Small intestine (tissue), 7 donors: ENCODE data around the gene CLTA. TPM values are rescaled to one million over a fixed set of nuclear protein-coding genes. Genes with fewer than 3 reads are reported as not detected.
"Not testable (repeated sequence)": the region's sequence is repeated elsewhere in the genome, so short reads cannot be mapped to it uniquely, and the experiment has no call there.

Experiments
- DNase-seq, 2 donors: peaks; one replicate each; pipeline versions ENCODE4 v3.0.0 to v3.0.0-alpha.2; 2013
- FAIRE-seq: peaks from 2 replicates; lab custom pipeline; 2012; peaks lifted over from hg19 to GRCh38; lab: Jason Lieb, UNC
- H3K27ac ChIP-seq, 3 donors: one replicate each; pipeline ENCODE4 v1.5.1; 2013; ENCODE audit warnings: low read length in 2 of 3, mild to moderate bottlenecking in 2 of 3, control low read depth in 1 of 3, inconsistent platforms in 1 of 3, low read depth in 1 of 3, moderate library complexity in 1 of 3
- H3K27me3 ChIP-seq, 3 donors: one replicate each; pipeline ENCODE4 v1.6.1; 2013; ENCODE audit warnings: low read length in 3 of 3, inconsistent platforms in 1 of 3; ENCODE audit not compliant: control insufficient read depth in 3 of 3, insufficient read depth in 3 of 3
- H3K36me3 ChIP-seq, 3 donors: one replicate each; pipeline ENCODE4 v1.6.1; 2013; ENCODE audit warnings: low read length in 3 of 3, inconsistent platforms in 1 of 3, low read depth in 1 of 3, mild to moderate bottlenecking in 1 of 3, moderate library complexity in 1 of 3; ENCODE audit not compliant: control insufficient read depth in 3 of 3, insufficient read depth in 2 of 3
- H3K4me1 ChIP-seq, 3 donors: one replicate each; pipeline ENCODE4 v1.6.1; 2013; ENCODE audit warnings: low read length in 2 of 3, inconsistent platforms in 1 of 3, low read depth in 1 of 3, mild to moderate bottlenecking in 1 of 3, moderate library complexity in 1 of 3; ENCODE audit not compliant: control insufficient read depth in 3 of 3, insufficient read depth in 2 of 3
- H3K4me3 ChIP-seq, 3 donors: one replicate each; pipeline ENCODE4 v1.5.1; 2013; ENCODE audit warnings: low read length in 3 of 3, control low read depth in 1 of 3, inconsistent platforms in 1 of 3, low read depth in 1 of 3, mild to moderate bottlenecking in 1 of 3, moderate library complexity in 1 of 3
- H3K9me3 ChIP-seq, 2 donors: one replicate each; pipeline ENCODE4 v1.6.1; 2013; ENCODE audit warnings: low read depth in 1 of 2, low read length in 1 of 2; ENCODE audit not compliant: control insufficient read depth in 2 of 2, insufficient read depth in 1 of 2
- WGBS, 3 donors: extraction: QIAGEN DNeasy Blood & Tissue Kit; methylation state at CpG; one replicate each; pipeline ENCODE4 v1.1.7; 2013; 5-methylcytosine and 5-hydroxymethylcytosine counted together
- polyA plus RNA-seq, 4 donors: library from polyadenylated mRNA; stranded (reverse) in 3 of 4; unstranded in 1 of 4; fragments of 200-250 nt in 3 of 4; fragments of 120-200 nt in 1 of 4; gene quantifications; one replicate each; pipeline versions ENCODE4 v1.2.1 to v1.2.3, GENCODE V29; 2013
- donor health status: healthy with polysubstance abuse.
- donor health status: control.
- donor health status: control.
- donor health status: Bipolar disorder and iron deficiency.
- donor health status: healthy.

CLTA gene
- polyA plus RNA-seq, 4 donors, result 176 to 279 (median 273) TPM

- DNase-seq, H3K9me3 ChIP-seq, H3K27ac ChIP-seq, H3K4me3 ChIP-seq, H3K4me1 ChIP-seq, H3K27me3 ChIP-seq, FAIRE-seq: not testable (repeated sequence)
- H3K36me3 ChIP-seq, result peaks cover 2 to 16% (median 3%) of the 10 kb centered on the region in 3 donors
- WGBS, 3 donors, result 99 to 100% (median 99%) methylated on average over 7 of the region's 7 CpGs
Observed at GRCh38 chr9:36239205-36239604, 48.5 kb downstream of the CLTA start.

GRCh38 chr9:36239675-36240074, 49.0 kb downstream of the CLTA start:
- FAIRE-seq, H3K4me3 ChIP-seq, H3K9me3 ChIP-seq, H3K27me3 ChIP-seq, H3K4me1 ChIP-seq, DNase-seq, H3K27ac ChIP-seq: not testable (repeated sequence)
- peaks cover 2 to 16% (median 3%) of the 10 kb centered on the region in 3 donors for H3K36me3 ChIP-seq
- 96 to 99% (median 99%) methylated on average over 3 of the region's 3 CpGs for WGBS, 3 donors

GRCh38 chr9:36245906-36246305, 55.2 kb downstream of the CLTA start:
- no peaks in the 10 kb centered on the region for H3K27me3 ChIP-seq
- no peak overlapping the region for H3K27ac ChIP-seq
- H3K4me1 ChIP-seq, result no peaks in the 10 kb centered on the region
- H3K4me3 ChIP-seq, result no peak overlapping the region
- 91 to 92% (median 91%) methylated on average over 6 of the region's 6 CpGs for WGBS, 3 donors
- H3K9me3 ChIP-seq, result no peaks in the 10 kb centered on the region
- H3K36me3 ChIP-seq, result peaks cover 0 to 34% (median 3%) of the 10 kb centered on the region in 3 donors
- FAIRE-seq (no peak), DNase-seq (no peak)

GRCh38 chr9:36247356-36247755, 56.6 kb downstream of the CLTA start:
- Histone ChIP-seq H3K27ac (no peak overlapping the region), H3K4me1 (no peaks in the 10 kb centered on the region), H3K36me3 (peaks cover 0 to 29% (median 0%) of the 10 kb centered on the region in 3 donors), H3K9me3 (no peaks in the 10 kb centered on the region), H3K27me3 (no peaks in the 10 kb centered on the region), H3K4me3 (no peak overlapping the region)
- no peak for FAIRE-seq
- no peak for DNase-seq
- WGBS, 3 donors, result 86 to 89% (median 88%) methylated on average over 3 of the region's 3 CpGs

- H3K9me3 ChIP-seq, H3K4me1 ChIP-seq, H3K4me3 ChIP-seq, H3K27me3 ChIP-seq, H3K27ac ChIP-seq, FAIRE-seq: not testable (repeated sequence)
- peak; percentile 56 to 57 for DNase-seq
- peaks cover 0 to 23% (median 0%) of the 10 kb centered on the region in 3 donors for H3K36me3 ChIP-seq
- WGBS, 3 donors, result 47 to 59% (median 58%) methylated on average over 8 of the region's 8 CpGs
Observed at GRCh38 chr9:36248061-36248460, 57.3 kb downstream of the CLTA start.

GRCh38 chr9:36249189-36249588, 58.5 kb downstream of the CLTA start:
- H3K4me1 ChIP-seq, result no peaks in the 10 kb centered on the region
- FAIRE-seq (no peak), DNase-seq (no peak)
- H3K27me3 ChIP-seq, result no peaks in the 10 kb centered on the region
- WGBS, 3 donors, result 82 to 94% (median 86%) methylated on average over 6 of the region's 6 CpGs
- H3K4me3 ChIP-seq, result no peak overlapping the region
- H3K27ac ChIP-seq, result no peak overlapping the region
- peaks cover 0 to 19% (median 0%) of the 10 kb centered on the region in 3 donors for H3K36me3 ChIP-seq
- no peaks in the 10 kb centered on the region for H3K9me3 ChIP-seq

GRCh38 chr9:36250079-36250478, 59.4 kb downstream of the CLTA start:
- H3K4me3 ChIP-seq, result no peak overlapping the region
- H3K36me3 ChIP-seq, result peaks cover 0 to 16% (median 0%) of the 10 kb centered on the region in 3 donors
- H3K9me3 ChIP-seq, result no peaks in the 10 kb centered on the region
- H3K27me3 ChIP-seq, result no peaks in the 10 kb centered on the region
- FAIRE-seq (no peak), DNase-seq (no peak)
- no peaks in the 10 kb centered on the region for H3K4me1 ChIP-seq
- WGBS, 3 donors, result 80 to 87% (median 82%) methylated on average over 1 of the region's 1 CpG
- no peak overlapping the region for H3K27ac ChIP-seq

GRCh38 chr9:36251428-36251827, 60.7 kb downstream of the CLTA start:
- no peak for DNase-seq
- FAIRE-seq, result no peak
- H3K9me3 ChIP-seq, result no peaks in the 10 kb centered on the region
- no peaks in the 10 kb centered on the region for H3K27me3 ChIP-seq
- H3K27ac ChIP-seq, result no peak overlapping the region
- H3K36me3 ChIP-seq, result peaks cover 0 to 8% (median 0%) of the 10 kb centered on the region in 3 donors
- no peaks in the 10 kb centered on the region for H3K4me1 ChIP-seq
- 48 to 96% (median 88%) methylated on average over 1 of the region's 1 CpG for WGBS, 3 donors
- no peak overlapping the region for H3K4me3 ChIP-seq
